ENCODE measurements around the gene PAK5.

DNA sequence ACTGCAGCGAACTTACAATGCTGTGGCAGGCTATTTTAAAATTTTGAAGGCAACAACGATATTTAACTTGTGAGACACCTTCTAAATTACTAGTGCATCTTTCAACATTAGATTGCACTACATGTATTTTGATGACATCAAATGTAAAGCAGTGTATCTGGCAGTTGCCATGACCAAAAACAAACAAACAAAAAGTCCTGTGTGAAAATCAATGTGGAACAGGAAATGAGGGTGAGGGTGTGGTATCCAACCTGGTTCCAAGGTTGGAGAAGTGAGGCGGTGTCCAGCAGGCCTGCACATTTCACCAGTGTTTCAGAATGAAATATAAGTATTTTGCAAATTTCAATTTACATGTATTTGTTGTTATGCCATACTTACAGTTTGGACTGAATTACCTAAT is 212.5 kb downstream of the PAK5 start:
- TF ChIP-seq, protein P1, sequence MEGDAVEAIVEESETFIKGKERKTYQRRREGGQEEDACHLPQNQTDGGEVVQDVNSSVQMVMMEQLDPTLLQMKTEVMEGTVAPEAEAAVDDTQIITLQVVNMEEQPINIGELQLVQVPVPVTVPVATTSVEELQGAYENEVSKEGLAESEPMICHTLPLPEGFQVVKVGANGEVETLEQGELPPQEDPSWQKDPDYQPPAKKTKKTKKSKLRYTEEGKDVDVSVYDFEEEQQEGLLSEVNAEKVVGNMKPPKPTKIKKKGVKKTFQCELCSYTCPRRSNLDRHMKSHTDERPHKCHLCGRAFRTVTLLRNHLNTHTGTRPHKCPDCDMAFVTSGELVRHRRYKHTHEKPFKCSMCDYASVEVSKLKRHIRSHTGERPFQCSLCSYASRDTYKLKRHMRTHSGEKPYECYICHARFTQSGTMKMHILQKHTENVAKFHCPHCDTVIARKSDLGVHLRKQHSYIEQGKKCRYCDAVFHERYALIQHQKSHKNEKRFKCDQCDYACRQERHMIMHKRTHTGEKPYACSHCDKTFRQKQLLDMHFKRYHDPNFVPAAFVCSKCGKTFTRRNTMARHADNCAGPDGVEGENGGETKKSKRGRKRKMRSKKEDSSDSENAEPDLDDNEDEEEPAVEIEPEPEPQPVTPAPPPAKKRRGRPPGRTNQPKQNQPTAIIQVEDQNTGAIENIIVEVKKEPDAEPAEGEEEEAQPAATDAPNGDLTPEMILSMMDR (IDR thresholded peaks at IDR 0.05): no peak
- TF ChIP-seq POLR2A (IDR thresholded peaks at IDR 0.05): no peak

All from uterus (tissue), 2 donors.